Jurkat, Clone E6-1 (cell line): Measurements from ENCODE around the gene ANKRD31. TPM values are rescaled to one million over a fixed set of nuclear protein-coding genes. Genes with fewer than 3 reads are reported as not detected.
"Not testable (repeated sequence)": the region's sequence is repeated elsewhere in the genome, so short reads cannot be mapped to it uniquely, and the experiment has no call there.

Experiments
- DNase-seq: peaks from one replicate; pipeline ENCODE4 v3.0.0-alpha.2; 2011; ENCODE audit warnings: low read depth, low spot score
- H3K4me3 ChIP-seq: 2 replicates; pipeline ENCODE4 v1.5.1; 2011; ENCODE audit warnings: mild to moderate bottlenecking, low read length, control low read depth, moderate library complexity
- polyA plus RNA-seq: library from polyadenylated mRNA; unstranded; fragments of >200 nt; gene quantifications from one replicate; pipeline ENCODE4 v1.2.1, GENCODE V29; 2012; ENCODE audit warnings: missing spikeins; ENCODE audit not compliant: insufficient read length, insufficient read depth

The ANKRD31 gene
- polyA plus RNA-seq: not detected

- DNase-seq: peak; percentile 78
- H3K4me3 ChIP-seq: peak within 1 kb of the TSS; percentile 80
Observed at GRCh38 chr5:75236322-75237316, at the start of gene ANKRD31. ANKRD31 (minus strand) TSS chr5:75236878; CDS start chr5:75236686, 192 bp downstream.

- H3K4me3 ChIP-seq: no peak overlapping the region
- DNase-seq: no peak
Observed at GRCh38 chr5:75286211-75286773, 49.6 kb upstream of the ANKRD31 start.

- no peak for DNase-seq
- H3K4me3 ChIP-seq: no peak overlapping the region
Observed at GRCh38 chr5:75282581-75282980, 45.9 kb upstream of the ANKRD31 start.

GRCh38 chr5:75281716-75282465 lies 45.2 kb upstream of the ANKRD31 start:
- DNase-seq: no peak
- no peak overlapping the region for H3K4me3 ChIP-seq

GRCh38 chr5:75279321-75279720 lies 42.6 kb upstream of the ANKRD31 start:
- no peak overlapping the region for H3K4me3 ChIP-seq
- DNase-seq: no peak

GRCh38 chr5:75277463-75277862 lies 40.8 kb upstream of the ANKRD31 start:
- H3K4me3 ChIP-seq: no peak overlapping the region
- no peak for DNase-seq

- DNase-seq: no peak
- no peak overlapping the region for H3K4me3 ChIP-seq
Observed at GRCh38 chr5:75275756-75276155, 39.1 kb upstream of the ANKRD31 start.

- DNase-seq: no peak
- no peak overlapping the region for H3K4me3 ChIP-seq
Observed at GRCh38 chr5:75275147-75275546, 38.5 kb upstream of the ANKRD31 start.

GRCh38 chr5:75274486-75274885 lies 37.8 kb upstream of the ANKRD31 start:
- DNase-seq: no peak

GRCh38 chr5:75270605-75271004 lies 33.9 kb upstream of the ANKRD31 start:
- not testable (repeated sequence) for DNase-seq, H3K4me3 ChIP-seq

More at GRCh38 chr5:75274486-75274885, 37.8 kb upstream of the ANKRD31 start:
- no peak overlapping the region for H3K4me3 ChIP-seq

- H3K4me3 ChIP-seq: no peak overlapping the region
- peak; percentile 64 for DNase-seq
Observed at GRCh38 chr5:75265731-75266130, 29.1 kb upstream of the ANKRD31 start.

GRCh38 chr5:75262271-75262670 lies 25.6 kb upstream of the ANKRD31 start:
- no peak for DNase-seq
- no peak overlapping the region for H3K4me3 ChIP-seq

- no peak overlapping the region for H3K4me3 ChIP-seq
- no peak for DNase-seq
Observed at GRCh38 chr5:75260708-75261107, 24.0 kb upstream of the ANKRD31 start.

- not testable (repeated sequence) for DNase-seq, H3K4me3 ChIP-seq
Observed at GRCh38 chr5:75250452-75250851, 13.8 kb upstream of the ANKRD31 start.

- no peak for DNase-seq
- no peak overlapping the region for H3K4me3 ChIP-seq
Observed at GRCh38 chr5:75245023-75245422, 8.3 kb upstream of the ANKRD31 start.

GRCh38 chr5:75243510-75243909 lies 6.8 kb upstream of the ANKRD31 start:
- H3K4me3 ChIP-seq: no peak overlapping the region
- no peak for DNase-seq

GRCh38 chr5:75243100-75243499 lies 6.4 kb upstream of the ANKRD31 start:
- H3K4me3 ChIP-seq: no peak overlapping the region
- DNase-seq: no peak

- no peak for DNase-seq
- H3K4me3 ChIP-seq: no peak overlapping the region
Observed at GRCh38 chr5:75242067-75242466, 5.4 kb upstream of the ANKRD31 start.

- H3K4me3 ChIP-seq: no peak overlapping the region
- DNase-seq: no peak
Observed at GRCh38 chr5:75239681-75240080, 3.0 kb upstream of the ANKRD31 start.

GRCh38 chr5:75235711-75236110 lies 967 bp downstream of the ANKRD31 start:
- DNase-seq: no peak
- peak overlapping the region; percentile 80 for H3K4me3 ChIP-seq
